ENCODE data around the gene PDE4B.

PDE4B gene

GRCh38 chr1:66035616-66036245 lies 243.0 kb downstream of the PDE4B start:
- TF ChIP-seq, protein P1, sequence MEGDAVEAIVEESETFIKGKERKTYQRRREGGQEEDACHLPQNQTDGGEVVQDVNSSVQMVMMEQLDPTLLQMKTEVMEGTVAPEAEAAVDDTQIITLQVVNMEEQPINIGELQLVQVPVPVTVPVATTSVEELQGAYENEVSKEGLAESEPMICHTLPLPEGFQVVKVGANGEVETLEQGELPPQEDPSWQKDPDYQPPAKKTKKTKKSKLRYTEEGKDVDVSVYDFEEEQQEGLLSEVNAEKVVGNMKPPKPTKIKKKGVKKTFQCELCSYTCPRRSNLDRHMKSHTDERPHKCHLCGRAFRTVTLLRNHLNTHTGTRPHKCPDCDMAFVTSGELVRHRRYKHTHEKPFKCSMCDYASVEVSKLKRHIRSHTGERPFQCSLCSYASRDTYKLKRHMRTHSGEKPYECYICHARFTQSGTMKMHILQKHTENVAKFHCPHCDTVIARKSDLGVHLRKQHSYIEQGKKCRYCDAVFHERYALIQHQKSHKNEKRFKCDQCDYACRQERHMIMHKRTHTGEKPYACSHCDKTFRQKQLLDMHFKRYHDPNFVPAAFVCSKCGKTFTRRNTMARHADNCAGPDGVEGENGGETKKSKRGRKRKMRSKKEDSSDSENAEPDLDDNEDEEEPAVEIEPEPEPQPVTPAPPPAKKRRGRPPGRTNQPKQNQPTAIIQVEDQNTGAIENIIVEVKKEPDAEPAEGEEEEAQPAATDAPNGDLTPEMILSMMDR (IDR thresholded peaks at IDR 0.05) = no peak
- Histone ChIP-seq H3K4me3 (ENCODE audit: low read depth in 1 of 2, low read length in 1 of 2) (no peak overlapping the region), H3K27me3 (no peaks in the 10 kb centered on the region), H3K36me3 (no peaks in the 10 kb centered on the region), H3K27ac (no peak overlapping the region), H3K4me1 (ENCODE audit: control insufficient read depth in 1 of 2, insufficient read depth in 1 of 2, low read depth in 1 of 2, low read length in 1 of 2) (no peaks in the 10 kb centered on the region), H3K9me3 (no peaks in the 10 kb centered on the region)

DNA sequence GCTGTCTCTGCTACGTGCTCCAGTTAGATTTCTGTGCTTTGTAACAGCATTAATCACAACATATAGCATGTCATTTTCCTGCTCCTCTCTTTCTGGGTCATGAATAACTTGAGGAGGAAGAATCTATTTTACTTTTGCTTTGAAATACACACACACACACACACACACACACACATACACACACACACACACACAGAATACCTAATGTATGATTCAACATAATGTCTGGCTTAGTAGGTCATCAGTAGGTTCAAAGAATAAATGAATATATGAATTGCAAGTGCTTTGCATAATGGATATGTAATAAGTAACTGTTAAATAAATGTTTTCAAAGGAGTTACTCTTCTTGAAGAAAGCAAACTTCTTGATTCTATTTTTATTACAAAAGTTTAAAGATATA lies 249.0 kb downstream of the PDE4B start:
- H3K9me3 ChIP-seq = no peaks in the 10 kb centered on the region
- H3K4me3 ChIP-seq (ENCODE audit: low read depth in 1 of 2, low read length in 1 of 2) = no peak overlapping the region
- no peaks in the 10 kb centered on the region for H3K27me3 ChIP-seq
- H3K4me1 ChIP-seq (ENCODE audit: control insufficient read depth in 1 of 2, insufficient read depth in 1 of 2, low read depth in 1 of 2, low read length in 1 of 2) = no peaks in the 10 kb centered on the region
- TF ChIP-seq, protein P1 (IDR thresholded peaks at IDR 0.05) = no peak
- no peaks in the 10 kb centered on the region for H3K36me3 ChIP-seq
- H3K27ac ChIP-seq = no peak overlapping the region

- TF ChIP-seq, protein P1 (IDR thresholded peaks at IDR 0.05) = no peak
- Histone ChIP-seq H3K36me3 (no peaks in the 10 kb centered on the region), H3K4me1 (ENCODE audit: control insufficient read depth in 1 of 2, insufficient read depth in 1 of 2, low read depth in 1 of 2, low read length in 1 of 2) (no peaks in the 10 kb centered on the region), H3K27ac (no peak overlapping the region), H3K4me3 (ENCODE audit: low read depth in 1 of 2, low read length in 1 of 2) (no peak overlapping the region), H3K9me3 (no peaks in the 10 kb centered on the region), H3K27me3 (no peaks in the 10 kb centered on the region)
Measured at GRCh38 chr1:66043186-66043585, 250.5 kb downstream of the PDE4B start.

GRCh38 chr1:66044912-66045311 lies 252.2 kb downstream of the PDE4B start:
- Histone ChIP-seq H3K27ac (no peak overlapping the region), H3K4me1 (ENCODE audit: control insufficient read depth in 1 of 2, insufficient read depth in 1 of 2, low read depth in 1 of 2, low read length in 1 of 2) (no peaks in the 10 kb centered on the region), H3K4me3 (ENCODE audit: low read depth in 1 of 2, low read length in 1 of 2) (no peak overlapping the region), H3K36me3 (no peaks in the 10 kb centered on the region), H3K9me3 (no peaks in the 10 kb centered on the region), H3K27me3 (no peaks in the 10 kb centered on the region)
- TF ChIP-seq, protein P1 (IDR thresholded peaks at IDR 0.05) = no peak

- H3K4me1 ChIP-seq (ENCODE audit: control insufficient read depth in 1 of 2, insufficient read depth in 1 of 2, low read depth in 1 of 2, low read length in 1 of 2) = no peaks in the 10 kb centered on the region
- no peaks in the 10 kb centered on the region for H3K27me3 ChIP-seq
- TF ChIP-seq, protein P1 (IDR thresholded peaks at IDR 0.05) = no peak
- H3K36me3 ChIP-seq = no peaks in the 10 kb centered on the region
- H3K9me3 ChIP-seq = no peaks in the 10 kb centered on the region
- no peak overlapping the region for H3K4me3 ChIP-seq (ENCODE audit: low read depth in 1 of 2, low read length in 1 of 2)
- H3K27ac ChIP-seq = no peak overlapping the region
Measured at GRCh38 chr1:66046415-66046814, 253.7 kb downstream of the PDE4B start.

All from neutrophil (primary cell).